ENCODE results near the gene PSAPL1. TPM values are rescaled to one million over a fixed set of nuclear protein-coding genes. Genes with fewer than 3 reads are reported as not detected.

PSAPL1 gene, protein sequence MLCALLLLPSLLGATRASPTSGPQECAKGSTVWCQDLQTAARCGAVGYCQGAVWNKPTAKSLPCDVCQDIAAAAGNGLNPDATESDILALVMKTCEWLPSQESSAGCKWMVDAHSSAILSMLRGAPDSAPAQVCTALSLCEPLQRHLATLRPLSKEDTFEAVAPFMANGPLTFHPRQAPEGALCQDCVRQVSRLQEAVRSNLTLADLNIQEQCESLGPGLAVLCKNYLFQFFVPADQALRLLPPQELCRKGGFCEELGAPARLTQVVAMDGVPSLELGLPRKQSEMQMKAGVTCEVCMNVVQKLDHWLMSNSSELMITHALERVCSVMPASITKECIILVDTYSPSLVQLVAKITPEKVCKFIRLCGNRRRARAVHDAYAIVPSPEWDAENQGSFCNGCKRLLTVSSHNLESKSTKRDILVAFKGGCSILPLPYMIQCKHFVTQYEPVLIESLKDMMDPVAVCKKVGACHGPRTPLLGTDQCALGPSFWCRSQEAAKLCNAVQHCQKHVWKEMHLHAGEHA
- not detected in 2 replicates for total RNA-seq

DNA sequence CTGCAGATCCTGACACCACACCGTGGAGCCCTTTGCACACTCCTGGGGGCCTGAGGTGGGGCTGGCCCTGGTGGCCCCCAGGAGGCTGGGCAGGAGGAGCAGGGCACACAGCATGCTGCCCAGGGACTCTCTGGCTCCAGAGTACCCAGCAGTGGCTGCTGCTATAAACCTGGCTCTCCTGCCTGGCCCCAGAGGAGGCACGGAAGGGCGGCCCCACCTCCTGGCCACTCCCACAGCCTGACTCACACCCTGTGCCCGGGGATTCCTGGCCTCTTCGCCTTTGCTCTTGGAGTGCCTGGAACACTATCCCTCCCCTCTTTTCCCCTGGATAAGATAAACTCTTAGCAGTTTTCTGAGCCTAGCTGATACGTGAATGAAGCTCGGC lies at the start of gene PSAPL1:
Gene PSAPL1, minus strand, starts transcription at position 165 of the 385 bp plus-strand sequence. Its CDS starts 51 bp downstream, at position 114.
- Histone ChIP-seq H3K36me3 (ENCODE audit: control insufficient read depth, insufficient read depth, low read length) (no peaks in the 10 kb centered on the region), H3K4me3 (ENCODE audit: low read depth, low read length) (no peak within 1 kb of the TSS), H3K27me3 (ENCODE audit: control insufficient read depth, insufficient read depth, low read length) (no peaks in the 10 kb centered on the region)
- no peak for DNase-seq (ENCODE audit: low read depth)
- TF ChIP-seq, protein P1, sequence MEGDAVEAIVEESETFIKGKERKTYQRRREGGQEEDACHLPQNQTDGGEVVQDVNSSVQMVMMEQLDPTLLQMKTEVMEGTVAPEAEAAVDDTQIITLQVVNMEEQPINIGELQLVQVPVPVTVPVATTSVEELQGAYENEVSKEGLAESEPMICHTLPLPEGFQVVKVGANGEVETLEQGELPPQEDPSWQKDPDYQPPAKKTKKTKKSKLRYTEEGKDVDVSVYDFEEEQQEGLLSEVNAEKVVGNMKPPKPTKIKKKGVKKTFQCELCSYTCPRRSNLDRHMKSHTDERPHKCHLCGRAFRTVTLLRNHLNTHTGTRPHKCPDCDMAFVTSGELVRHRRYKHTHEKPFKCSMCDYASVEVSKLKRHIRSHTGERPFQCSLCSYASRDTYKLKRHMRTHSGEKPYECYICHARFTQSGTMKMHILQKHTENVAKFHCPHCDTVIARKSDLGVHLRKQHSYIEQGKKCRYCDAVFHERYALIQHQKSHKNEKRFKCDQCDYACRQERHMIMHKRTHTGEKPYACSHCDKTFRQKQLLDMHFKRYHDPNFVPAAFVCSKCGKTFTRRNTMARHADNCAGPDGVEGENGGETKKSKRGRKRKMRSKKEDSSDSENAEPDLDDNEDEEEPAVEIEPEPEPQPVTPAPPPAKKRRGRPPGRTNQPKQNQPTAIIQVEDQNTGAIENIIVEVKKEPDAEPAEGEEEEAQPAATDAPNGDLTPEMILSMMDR (IDR thresholded peaks at IDR 0.05; ENCODE audit: insufficient read depth, low read length, poor library complexity, severe bottlenecking): no peak

DNA sequence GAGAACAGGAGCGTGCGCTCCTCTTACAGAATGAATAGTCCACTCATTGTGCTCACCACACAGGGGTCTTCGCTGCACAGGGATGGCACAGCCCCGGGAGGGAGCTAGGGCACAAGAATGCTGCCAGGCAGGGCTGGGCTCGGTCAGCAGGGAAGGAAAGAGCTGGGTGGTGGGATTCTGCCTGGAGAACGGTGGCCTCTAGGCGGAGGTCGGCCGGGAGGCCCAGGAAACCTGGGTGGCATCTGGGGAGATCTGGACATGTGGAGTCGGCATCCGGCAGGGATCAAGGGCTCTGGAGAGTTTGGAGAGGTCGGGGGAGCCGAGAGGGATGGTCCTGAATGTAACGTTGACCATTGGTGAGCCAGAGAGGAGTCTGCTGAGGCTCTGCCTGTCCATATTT lies 46.5 kb upstream of the PSAPL1 start:
- TF ChIP-seq, protein P1 (IDR thresholded peaks at IDR 0.05; ENCODE audit: insufficient read depth, low read length, poor library complexity, severe bottlenecking): no peak
- no peak for DNase-seq (ENCODE audit: low read depth)
- Histone ChIP-seq H3K27me3 (ENCODE audit: control insufficient read depth, insufficient read depth, low read length) (no peaks in the 10 kb centered on the region), H3K36me3 (ENCODE audit: control insufficient read depth, insufficient read depth, low read length) (no peaks in the 10 kb centered on the region), H3K4me3 (ENCODE audit: low read depth, low read length) (no peak overlapping the region)

DNA sequence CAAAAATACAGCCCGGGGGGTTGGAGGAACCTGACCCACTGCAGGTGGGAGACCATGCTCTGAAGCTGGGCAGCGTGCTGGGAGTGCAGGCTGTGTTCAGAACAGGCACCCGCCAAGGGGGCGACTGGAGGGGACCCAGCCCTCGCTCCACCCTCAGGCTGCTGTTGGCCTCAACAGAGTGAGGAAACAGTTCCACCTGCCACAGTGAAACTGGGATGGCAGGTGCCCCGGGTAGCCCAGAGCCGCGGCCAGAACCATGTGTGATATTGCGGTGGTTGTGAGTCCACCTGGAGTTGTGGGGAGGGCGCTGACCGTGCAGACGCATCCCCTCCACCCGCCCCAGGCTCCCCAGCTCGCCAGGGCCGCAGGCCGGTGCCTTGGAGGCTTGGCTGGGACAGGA lies 45.7 kb upstream of the PSAPL1 start:
- H3K36me3 ChIP-seq (ENCODE audit: control insufficient read depth, insufficient read depth, low read length): no peaks in the 10 kb centered on the region
- no peak for DNase-seq (ENCODE audit: low read depth)
- H3K4me3 ChIP-seq (ENCODE audit: low read depth, low read length): no peak overlapping the region
- TF ChIP-seq, protein P1 (IDR thresholded peaks at IDR 0.05; ENCODE audit: insufficient read depth, low read length, poor library complexity, severe bottlenecking): no peak
- no peaks in the 10 kb centered on the region for H3K27me3 ChIP-seq (ENCODE audit: control insufficient read depth, insufficient read depth, low read length)

DNA sequence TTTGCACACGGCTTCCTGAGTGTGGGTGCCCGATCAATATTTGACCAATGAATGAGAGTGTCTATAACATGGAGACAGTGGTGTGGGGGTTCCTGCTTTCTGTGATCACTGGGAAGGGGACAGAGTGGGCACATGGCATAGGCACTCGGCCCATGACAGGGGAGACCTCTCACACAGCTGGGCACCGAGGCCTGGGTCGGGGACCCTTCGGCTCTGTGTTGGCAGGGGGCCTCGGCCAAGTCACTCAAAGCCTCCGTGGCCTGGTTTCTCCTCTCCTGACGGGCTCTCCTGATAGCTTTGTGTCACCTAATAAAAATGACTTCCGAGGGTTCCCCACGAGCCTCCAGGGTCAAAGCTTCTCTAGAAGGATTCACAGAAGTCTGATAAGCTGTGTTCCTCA lies 43.9 kb upstream of the PSAPL1 start:
- Histone ChIP-seq H3K27me3 (ENCODE audit: control insufficient read depth, insufficient read depth, low read length) (no peaks in the 10 kb centered on the region), H3K4me3 (ENCODE audit: low read depth, low read length) (no peak overlapping the region), H3K36me3 (ENCODE audit: control insufficient read depth, insufficient read depth, low read length) (no peaks in the 10 kb centered on the region)
- DNase-seq (ENCODE audit: low read depth): no peak
- TF ChIP-seq, protein P1 (IDR thresholded peaks at IDR 0.05; ENCODE audit: insufficient read depth, low read length, poor library complexity, severe bottlenecking): no peak

DNA sequence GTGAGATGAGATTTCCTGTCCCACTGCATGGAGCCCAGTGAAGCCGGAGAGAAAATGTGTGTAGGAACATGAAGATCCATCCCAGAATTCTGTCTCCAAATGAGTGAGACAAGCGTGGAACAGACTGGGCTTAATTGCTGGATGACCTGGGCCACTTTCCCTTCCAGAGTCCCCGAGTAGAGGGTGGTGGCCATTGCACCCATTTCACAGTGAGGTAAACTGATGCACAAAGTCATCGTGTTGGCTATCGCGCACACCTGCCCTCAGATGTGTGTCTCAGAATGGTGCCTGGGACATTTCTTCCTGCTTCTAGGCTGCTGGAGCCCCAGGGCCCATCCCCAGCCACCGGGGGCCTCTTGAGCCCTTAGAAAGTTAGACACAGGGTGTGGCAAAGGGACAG lies 43.0 kb upstream of the PSAPL1 start:
- DNase-seq (ENCODE audit: low read depth): no peak
- Histone ChIP-seq H3K36me3 (ENCODE audit: control insufficient read depth, insufficient read depth, low read length) (no peaks in the 10 kb centered on the region), H3K4me3 (ENCODE audit: low read depth, low read length) (no peak overlapping the region), H3K27me3 (ENCODE audit: control insufficient read depth, insufficient read depth, low read length) (no peaks in the 10 kb centered on the region)
- TF ChIP-seq, protein P1 (IDR thresholded peaks at IDR 0.05; ENCODE audit: insufficient read depth, low read length, poor library complexity, severe bottlenecking): no peak
